DND-41 (cell line): ENCODE measurements around the gene LIF.
"Not testable (repeated sequence)": the region's sequence is repeated elsewhere in the genome, so short reads cannot be mapped to it uniquely, and the experiment has no call there.

Source experiments
- ATAC-seq: fragments of 200-7000 bp; cut with Tn5 transposase; 3 replicates; pipeline ENCODE4 v1.9.1; 2021; ENCODE audit warnings: low read depth; ENCODE audit not compliant: insufficient read depth
- DNase-seq: peaks from one replicate; pipeline ENCODE4 v3.0.0-alpha.2; 2020
- H2AFZ ChIP-seq: 2 replicates; pipeline ENCODE4 v1.6.0; 2012; ENCODE audit warnings: low read depth, low read length
- H3K27ac ChIP-seq: 2 replicates; pipeline ENCODE4 v1.5.1; 2012; ENCODE audit warnings: low read length, inconsistent platforms
- H3K27me3 ChIP-seq: fragments of 200-600 bp; sonication (generic); 2 replicates; pipeline ENCODE4 v1.6.0; 2012; ENCODE audit warnings: low read length, mild to moderate bottlenecking, inconsistent platforms; ENCODE audit not compliant: insufficient read depth, poor library complexity
- H3K36me3 ChIP-seq: 2 replicates; pipeline ENCODE4 v1.5.1; 2012; ENCODE audit warnings: low read length, inconsistent platforms; ENCODE audit not compliant: insufficient read depth
- H3K4me1 ChIP-seq: 2 replicates; pipeline ENCODE4 v1.5.1; 2012; ENCODE audit warnings: mild to moderate bottlenecking, low read length; ENCODE audit not compliant: insufficient read depth
- H3K4me2 ChIP-seq: 2 replicates; pipeline ENCODE4 v1.6.0; 2012; ENCODE audit warnings: mild to moderate bottlenecking, moderate library complexity, low read length, inconsistent platforms; ENCODE audit not compliant: insufficient read depth
- H3K4me3 ChIP-seq, 2 experiments: fragments of 200-600 bp in 1 of 2; shearing (Covaris generic) in 1 of 2; 2 replicates each; pipeline ENCODE4 v1.5.1; 2012 to 2016; ENCODE audit warnings: inconsistent platforms in 2 of 2, low read length in 2 of 2, mild to moderate bottlenecking in 2 of 2, low read depth in 1 of 2, moderate library complexity in 1 of 2
- H3K79me2 ChIP-seq: 2 replicates; pipeline ENCODE4 v1.6.0; 2012; ENCODE audit warnings: low read length, inconsistent platforms; ENCODE audit not compliant: insufficient read depth
- H3K9ac ChIP-seq: 2 replicates; pipeline ENCODE4 v1.6.0; 2012; ENCODE audit warnings: low read depth, mild to moderate bottlenecking, inconsistent platforms, low read length, moderate library complexity
- H3K9me3 ChIP-seq: 2 replicates; pipeline ENCODE4 v1.5.1; 2012; ENCODE audit warnings: low read length, moderate library complexity, mild to moderate bottlenecking, inconsistent platforms; ENCODE audit not compliant: insufficient read depth, severe bottlenecking
- H4K20me1 ChIP-seq: 2 replicates; pipeline ENCODE4 v1.6.0; 2012; ENCODE audit warnings: low read length; ENCODE audit not compliant: insufficient read depth
- EZH2 ChIP-seq: IDR thresholded peaks from 3 replicates; pipeline ENCODE4 v1.6.1; 2012; ENCODE audit warnings: borderline replicate concordance, low read depth, mild to moderate bottlenecking, moderate library complexity, low read length, inconsistent platforms; ENCODE audit not compliant: severe bottlenecking
- TF ChIP-seq, protein P1 (sequence below): IDR thresholded peaks from 2 replicates; pipeline ENCODE4 v1.5.1; 2012; ENCODE audit warnings: borderline replicate concordance, low read length, moderate library complexity, mild to moderate bottlenecking; ENCODE audit not compliant: poor library complexity, severe bottlenecking; ENCODE audit errors: extremely low read depth

LIF gene

DNA sequence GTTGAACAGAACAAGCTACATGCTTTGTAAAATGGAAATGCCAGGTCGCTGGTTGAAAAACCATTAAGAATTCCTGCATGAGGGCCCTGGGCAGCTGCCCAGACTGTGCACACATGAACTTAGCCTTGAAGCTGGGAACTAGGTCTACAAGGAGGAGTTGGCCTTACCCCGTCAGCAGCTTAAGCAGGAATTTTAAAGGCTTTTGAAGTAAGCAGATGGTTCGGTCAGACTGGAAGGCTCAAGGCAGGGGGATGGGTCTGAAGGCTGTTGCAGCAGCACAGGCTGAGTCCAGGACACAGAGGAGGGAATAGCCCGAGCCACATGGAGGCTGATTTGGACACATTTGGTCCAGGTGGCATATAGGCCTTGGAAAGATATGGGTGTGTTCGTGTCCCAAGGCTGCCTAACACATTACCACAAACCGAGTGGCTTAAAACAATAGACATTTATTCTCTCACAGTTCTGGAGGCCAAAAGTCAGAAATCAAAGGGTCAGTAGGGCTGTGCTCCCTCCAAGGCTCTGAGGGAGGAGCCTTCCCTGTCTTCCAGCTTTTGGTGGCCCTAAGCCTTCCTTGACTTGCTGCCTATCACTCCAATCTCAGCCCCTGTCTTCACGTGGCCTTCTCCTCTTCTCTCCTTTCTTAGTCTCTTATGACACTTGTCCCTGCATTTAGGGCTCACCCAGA, 11.6 kb downstream of the LIF start:
- Histone ChIP-seq H3K27me3 (no peaks in the 10 kb centered on the region), H3K9ac (no peak overlapping the region), H3K9me3 (no peaks in the 10 kb centered on the region), H3K4me2 (no peak overlapping the region), H4K20me1 (no peaks in the 10 kb centered on the region), H2AFZ (no peak overlapping the region), H3K36me3 (no peaks in the 10 kb centered on the region), H3K27ac (no peak overlapping the region), H3K4me1 (peaks cover 8% of the 10 kb centered on the region), H3K79me2 (no peaks in the 10 kb centered on the region), H3K4me3 (no peak overlapping the region)
- DNase-seq (no peak), ATAC-seq (no peak)
- no peak for TF ChIP-seq EZH2
- TF ChIP-seq, protein P1, sequence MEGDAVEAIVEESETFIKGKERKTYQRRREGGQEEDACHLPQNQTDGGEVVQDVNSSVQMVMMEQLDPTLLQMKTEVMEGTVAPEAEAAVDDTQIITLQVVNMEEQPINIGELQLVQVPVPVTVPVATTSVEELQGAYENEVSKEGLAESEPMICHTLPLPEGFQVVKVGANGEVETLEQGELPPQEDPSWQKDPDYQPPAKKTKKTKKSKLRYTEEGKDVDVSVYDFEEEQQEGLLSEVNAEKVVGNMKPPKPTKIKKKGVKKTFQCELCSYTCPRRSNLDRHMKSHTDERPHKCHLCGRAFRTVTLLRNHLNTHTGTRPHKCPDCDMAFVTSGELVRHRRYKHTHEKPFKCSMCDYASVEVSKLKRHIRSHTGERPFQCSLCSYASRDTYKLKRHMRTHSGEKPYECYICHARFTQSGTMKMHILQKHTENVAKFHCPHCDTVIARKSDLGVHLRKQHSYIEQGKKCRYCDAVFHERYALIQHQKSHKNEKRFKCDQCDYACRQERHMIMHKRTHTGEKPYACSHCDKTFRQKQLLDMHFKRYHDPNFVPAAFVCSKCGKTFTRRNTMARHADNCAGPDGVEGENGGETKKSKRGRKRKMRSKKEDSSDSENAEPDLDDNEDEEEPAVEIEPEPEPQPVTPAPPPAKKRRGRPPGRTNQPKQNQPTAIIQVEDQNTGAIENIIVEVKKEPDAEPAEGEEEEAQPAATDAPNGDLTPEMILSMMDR: no peak

DNA sequence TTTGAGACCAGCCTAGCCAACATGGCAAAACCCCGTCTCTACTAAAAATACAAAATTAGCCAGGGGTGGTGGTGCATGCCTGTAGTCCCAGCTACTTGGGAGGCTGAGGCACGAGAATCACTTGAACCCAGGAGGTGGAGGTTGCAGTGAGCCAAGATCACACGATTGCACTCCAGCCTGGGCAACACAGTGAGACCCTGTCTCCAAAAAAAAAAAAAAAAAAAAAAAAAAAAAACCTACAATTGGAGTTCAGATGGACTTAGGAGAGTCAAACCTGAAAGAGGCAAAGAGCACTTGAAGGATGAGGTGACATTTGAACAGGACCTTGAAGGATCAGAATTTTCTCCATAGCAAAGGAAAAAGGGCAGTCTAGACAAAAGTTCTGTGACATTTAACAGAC, 12.2 kb downstream of the LIF start:
- not testable (repeated sequence) for H3K27me3 ChIP-seq, H3K4me1 ChIP-seq, H2AFZ ChIP-seq, H3K79me2 ChIP-seq, H3K36me3 ChIP-seq, H3K9ac ChIP-seq, ATAC-seq, DNase-seq, H3K4me2 ChIP-seq, H3K27ac ChIP-seq, H4K20me1 ChIP-seq, H3K4me3 ChIP-seq, H3K9me3 ChIP-seq

DNA sequence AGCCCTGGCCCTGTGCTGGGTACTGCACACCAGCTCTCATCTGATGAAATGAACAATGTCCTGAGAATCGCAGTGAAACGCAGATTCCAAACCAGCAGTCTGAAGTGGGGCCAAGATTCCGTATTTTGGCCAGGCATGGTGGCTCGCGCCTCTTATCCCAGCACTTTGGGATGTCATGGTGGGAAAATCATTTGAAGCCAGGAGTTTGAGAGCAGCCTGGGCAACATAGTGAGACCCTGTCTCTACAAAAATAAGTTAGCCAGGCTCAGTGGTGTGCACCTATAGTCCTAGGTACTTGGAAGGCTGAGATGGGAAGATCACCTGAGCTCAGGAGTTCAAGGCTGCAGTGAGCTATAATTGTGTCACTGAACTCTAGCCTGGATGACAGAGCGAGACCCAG, 13.0 kb downstream of the LIF start:
- Histone ChIP-seq H3K79me2 (no peaks in the 10 kb centered on the region), H3K27me3 (no peaks in the 10 kb centered on the region), H3K4me2 (no peak overlapping the region), H3K9ac (no peak overlapping the region), H2AFZ (no peak overlapping the region), H3K4me1 (peaks cover 8% of the 10 kb centered on the region), H3K9me3 (no peaks in the 10 kb centered on the region), H4K20me1 (no peaks in the 10 kb centered on the region), H3K4me3 (no peak overlapping the region), H3K36me3 (no peaks in the 10 kb centered on the region), H3K27ac (no peak overlapping the region)
- TF ChIP-seq, protein P1: no peak
- no peak for TF ChIP-seq EZH2
- DNase-seq (no peak), ATAC-seq (no peak)

DNA sequence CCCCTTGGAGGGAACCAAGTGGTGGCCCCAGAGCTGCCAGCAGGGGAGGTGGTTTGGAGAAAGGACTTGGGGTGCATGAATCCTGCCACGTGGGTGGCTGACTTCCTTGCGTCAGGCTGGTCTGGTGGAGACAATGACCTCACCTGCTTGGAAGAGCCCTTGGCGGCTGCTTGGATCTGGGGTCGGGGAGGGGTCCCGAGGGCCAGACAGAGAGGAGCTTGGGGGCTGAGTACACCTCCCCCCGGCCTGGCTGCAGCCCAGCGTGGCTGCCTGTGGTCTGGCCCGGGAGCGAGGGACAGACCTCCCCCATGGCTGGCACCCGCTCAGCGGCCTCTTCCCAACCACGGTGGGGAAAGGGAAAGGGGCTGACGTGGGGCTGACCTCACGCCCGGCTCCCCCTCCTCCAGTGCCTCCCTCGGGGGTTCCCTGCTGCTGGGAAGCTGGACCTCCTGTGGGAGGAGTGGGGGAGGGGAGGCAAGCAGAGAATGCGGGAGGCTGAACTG, 13.8 kb downstream of the LIF start:
- no peak overlapping the region for H3K4me2 ChIP-seq

More for the DNA sequence above, 13.8 kb downstream of the LIF start:
- peaks cover 11% of the 10 kb centered on the region for H3K4me1 ChIP-seq
- no peaks in the 10 kb centered on the region for H3K27me3 ChIP-seq
- no peak for DNase-seq
- H3K36me3 ChIP-seq: no peaks in the 10 kb centered on the region
- H4K20me1 ChIP-seq: no peaks in the 10 kb centered on the region
- H3K9me3 ChIP-seq: no peaks in the 10 kb centered on the region
- no peak overlapping the region for H2AFZ ChIP-seq
- no peak for ATAC-seq
- H3K4me3 ChIP-seq: no peak overlapping the region
- TF ChIP-seq EZH2: no peak
- TF ChIP-seq, protein P1: no peak
- no peak overlapping the region for H3K9ac ChIP-seq
- no peak overlapping the region for H3K27ac ChIP-seq
- no peaks in the 10 kb centered on the region for H3K79me2 ChIP-seq
